ENCODE data around the gene CLEC4M.

DNA sequence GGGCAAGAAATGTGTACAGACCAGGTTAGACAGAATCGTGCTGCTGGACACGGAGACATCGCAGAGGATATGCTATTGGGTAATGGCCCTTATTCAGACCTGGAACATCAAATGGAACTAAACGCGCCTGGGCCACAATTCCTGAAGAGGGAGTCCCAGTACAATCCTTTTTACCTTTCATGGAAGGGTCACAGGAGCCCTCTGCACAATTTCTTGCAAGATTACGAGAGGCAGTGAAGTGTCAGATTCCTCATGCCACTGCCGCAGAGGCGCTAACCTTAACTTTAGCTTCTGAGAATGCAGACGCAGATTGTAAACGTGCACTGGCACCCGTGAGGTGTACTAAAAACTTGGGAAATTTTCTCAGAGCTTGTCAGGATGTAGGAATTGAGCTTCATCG, 18.1 kb downstream of the CLEC4M start:
- TF ChIP-seq, protein P1, sequence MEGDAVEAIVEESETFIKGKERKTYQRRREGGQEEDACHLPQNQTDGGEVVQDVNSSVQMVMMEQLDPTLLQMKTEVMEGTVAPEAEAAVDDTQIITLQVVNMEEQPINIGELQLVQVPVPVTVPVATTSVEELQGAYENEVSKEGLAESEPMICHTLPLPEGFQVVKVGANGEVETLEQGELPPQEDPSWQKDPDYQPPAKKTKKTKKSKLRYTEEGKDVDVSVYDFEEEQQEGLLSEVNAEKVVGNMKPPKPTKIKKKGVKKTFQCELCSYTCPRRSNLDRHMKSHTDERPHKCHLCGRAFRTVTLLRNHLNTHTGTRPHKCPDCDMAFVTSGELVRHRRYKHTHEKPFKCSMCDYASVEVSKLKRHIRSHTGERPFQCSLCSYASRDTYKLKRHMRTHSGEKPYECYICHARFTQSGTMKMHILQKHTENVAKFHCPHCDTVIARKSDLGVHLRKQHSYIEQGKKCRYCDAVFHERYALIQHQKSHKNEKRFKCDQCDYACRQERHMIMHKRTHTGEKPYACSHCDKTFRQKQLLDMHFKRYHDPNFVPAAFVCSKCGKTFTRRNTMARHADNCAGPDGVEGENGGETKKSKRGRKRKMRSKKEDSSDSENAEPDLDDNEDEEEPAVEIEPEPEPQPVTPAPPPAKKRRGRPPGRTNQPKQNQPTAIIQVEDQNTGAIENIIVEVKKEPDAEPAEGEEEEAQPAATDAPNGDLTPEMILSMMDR (IDR thresholded peaks at IDR 0.05; ENCODE audit: low read depth, low read length, poor library complexity, severe bottlenecking): no peak
- TF ChIP-seq EZH2phosphoT487 (IDR thresholded peaks at IDR 0.05; ENCODE audit: borderline replicate concordance, low read length): no peak

All from DOHH2 (cell line).